ENCODE data around the gene TMUB2.

- TF ChIP-seq SNAPC5 (CRISPR knock-in tag; IDR thresholded peaks at IDR 0.05) (no peak), POLR2AphosphoS5 (IDR thresholded peaks at IDR 0.05; ENCODE audit: control insufficient read depth, insufficient read depth, low read depth, low read length) (no peak), ZBTB8A (IDR thresholded peaks at IDR 0.05; ENCODE audit: partially characterized antibody) (no peak), ZNF75A (CRISPR knock-in tag; IDR thresholded peaks at IDR 0.05) (no peak), XRCC4 (IDR thresholded peaks at IDR 0.05; ENCODE audit: extremely low read depth, insufficient read depth, insufficient read length) (no peak), CUX1 (CRISPR knock-in tag; IDR thresholded peaks at IDR 0.05) (no peak), CTCF (IDR thresholded peaks at IDR 0.05 in 2 of 3, conservative IDR thresholded peaks at IDR 0.05 in 1 of 3; ENCODE audit: insufficient read depth in 2 of 3, low read depth in 1 of 3, low read length in 3 of 3) (no peak), EGR1 (conservative IDR thresholded peaks at IDR 0.05) (no peak), ZNF3 (CRISPR knock-in tag; IDR thresholded peaks at IDR 0.05) (no peak), RB1 (IDR thresholded peaks at IDR 0.05; ENCODE audit: low read depth) (no peak), ZNF143 (CRISPR knock-in tag; IDR thresholded peaks at IDR 0.05) (no peak)
Observed at GRCh38 chr17:44167181-44167861, 19.5 kb upstream of the TMUB2 start.

Measured in K562 (cell line).